ENCODE data around the gene PRPH. TPM values are rescaled to one million over a fixed set of nuclear protein-coding genes. Genes with fewer than 3 reads are reported as not detected.
A peak's percentile ranks its signal among the peaks of the same experiment; 100 is the strongest.

PRPH gene
- total RNA-seq, 2 experiments from 2014 or later = not detected

GRCh38 chr12:49341777-49342065 is 46.8 kb downstream of the PRPH start:
- Mint-ChIP-seq H3K27me3 (peaks cover 70% of the 10 kb centered on the region), H3K4me1 (peaks cover 47% of the 10 kb centered on the region), H3K36me3 (ENCODE audit: low read depth) (no peaks in the 10 kb centered on the region), H3K9me3 (ENCODE audit: low read depth) (no peaks in the 10 kb centered on the region), H3K4me3 (no peak overlapping the region), H3K27ac (no peak overlapping the region)
- DNase-seq (no peak), ATAC-seq (no peak)
- POLR2A ChIA-PET = interaction anchor here (2.2 kb wide), 1 partner anchor 19 kb away, joined by 11 read pairs; the partner anchor contains the start of gene TROAP
- CTCF ChIA-PET = interaction anchor here (0.6 to 3.8 kb wide), 21 partner anchors 8 to 364 kb away, joined by 3 to 74 read pairs (median 9); partner anchors contain the start of genes PRPH, SPATS2 and TROAP
- intact Hi-C loops (cut with DNase I, micrococcal nuclease) = loop anchor here (1.0 to 2.0 kb wide), 6 partner anchors 18 to 76 kb away; partner anchors contain the start of genes TROAP (in 1 of the 2) and TUBA1C (in 1 of the 2)

GRCh38 chr12:49342066-49342913 is 47.3 kb downstream of the PRPH start:
- ATAC-seq (peak; percentile 81), DNase-seq (peak; percentile 92)
- Mint-ChIP-seq H3K4me3 (peak overlapping the region; percentile 47), H3K9me3 (ENCODE audit: low read depth) (no peaks in the 10 kb centered on the region), H3K4me1 (peaks cover 47% of the 10 kb centered on the region), H3K27ac (no peak overlapping the region), H3K36me3 (ENCODE audit: low read depth) (no peaks in the 10 kb centered on the region), H3K27me3 (peaks cover 71% of the 10 kb centered on the region)
- intact Hi-C loops (cut with DNase I, micrococcal nuclease) = loop anchor here (1.0 to 2.0 kb wide), 6 partner anchors 19 to 77 kb away; partner anchors contain the start of genes TROAP (in 1 of the 2) and TUBA1C (in 1 of the 2)
- ChIA-PET POLR2A (interaction anchor here (2.2 kb wide), 1 partner anchor 20 kb away, joined by 11 read pairs; the partner anchor contains the start of gene TROAP), CTCF (interaction anchor here (0.6 to 3.8 kb wide), 30 partner anchors 9 to 424 kb away, joined by 3 to 74 read pairs (median 6); partner anchors contain the start of genes PRPH, SPATS2 and TROAP)

DNA sequence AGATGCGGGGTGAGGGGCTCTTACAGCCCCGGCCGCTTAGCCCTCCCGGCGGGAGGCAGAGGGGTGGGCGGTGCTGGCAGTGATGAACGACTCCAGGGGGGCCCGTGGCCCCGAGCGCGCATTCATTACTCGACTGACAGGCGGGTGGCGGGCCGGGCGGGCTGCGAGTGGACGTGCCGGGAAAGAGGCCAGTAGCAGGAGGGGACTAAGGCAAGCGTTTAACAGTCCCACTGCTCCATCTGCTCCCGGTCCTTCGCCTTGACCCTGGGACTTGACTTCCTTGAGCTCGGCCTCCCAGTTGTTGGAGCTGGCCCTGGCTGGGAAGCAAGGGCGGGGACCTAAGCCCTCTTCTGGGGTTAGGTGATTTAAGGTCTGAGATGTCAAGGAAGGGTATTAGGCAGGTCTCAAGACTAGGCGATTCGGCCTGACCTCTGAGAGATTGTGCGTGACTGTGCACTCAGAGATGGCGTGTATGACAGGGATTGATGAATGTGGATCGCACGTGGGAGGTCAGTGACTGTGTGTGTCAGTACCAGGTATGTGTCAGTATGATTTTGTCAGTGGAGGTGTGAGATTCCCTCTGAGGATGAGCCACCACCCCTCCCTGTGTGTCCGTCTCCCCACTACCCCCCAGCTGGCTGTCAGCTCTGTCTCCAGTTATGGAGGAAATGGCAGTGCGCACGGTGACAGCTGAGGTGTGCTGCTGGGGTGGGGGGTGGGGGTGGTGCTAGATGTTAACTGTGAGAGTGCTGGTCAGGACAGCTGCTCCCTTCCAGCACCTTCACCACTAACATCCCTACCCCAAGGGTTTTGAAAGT is 48.2 kb downstream of the PRPH start:
- peak; percentile 65 for ATAC-seq
- peaks cover 41% of the 10 kb centered on the region for H3K4me1 Mint-ChIP-seq
- H3K36me3 Mint-ChIP-seq (ENCODE audit: low read depth) = no peaks in the 10 kb centered on the region
- POLR2A ChIA-PET = interaction anchor here (0.6 to 2.2 kb wide), 3 partner anchors 11 to 211 kb away, joined by 3 to 11 read pairs (median 4); partner anchors contain the start of gene TROAP
- H3K27ac Mint-ChIP-seq = no peak overlapping the region
- DNase-seq = peak; percentile 75
- CTCF ChIA-PET = interaction anchor here (0.6 to 3.8 kb wide), 28 partner anchors 9 to 563 kb away, joined by 3 to 74 read pairs (median 6); partner anchors contain the start of genes PRPH, SPATS2 and TROAP
- H3K27me3 Mint-ChIP-seq = peaks cover 66% of the 10 kb centered on the region
- H3K9me3 Mint-ChIP-seq (ENCODE audit: low read depth) = no peaks in the 10 kb centered on the region
- intact Hi-C loops (cut with DNase I, micrococcal nuclease) = loop anchor here (1.0 to 2.0 kb wide), 6 partner anchors 20 to 78 kb away; partner anchors contain the start of genes TROAP (in 1 of the 2) and TUBA1C (in 1 of the 2)
- peak overlapping the region; percentile 47 for H3K4me3 Mint-ChIP-seq

DNA sequence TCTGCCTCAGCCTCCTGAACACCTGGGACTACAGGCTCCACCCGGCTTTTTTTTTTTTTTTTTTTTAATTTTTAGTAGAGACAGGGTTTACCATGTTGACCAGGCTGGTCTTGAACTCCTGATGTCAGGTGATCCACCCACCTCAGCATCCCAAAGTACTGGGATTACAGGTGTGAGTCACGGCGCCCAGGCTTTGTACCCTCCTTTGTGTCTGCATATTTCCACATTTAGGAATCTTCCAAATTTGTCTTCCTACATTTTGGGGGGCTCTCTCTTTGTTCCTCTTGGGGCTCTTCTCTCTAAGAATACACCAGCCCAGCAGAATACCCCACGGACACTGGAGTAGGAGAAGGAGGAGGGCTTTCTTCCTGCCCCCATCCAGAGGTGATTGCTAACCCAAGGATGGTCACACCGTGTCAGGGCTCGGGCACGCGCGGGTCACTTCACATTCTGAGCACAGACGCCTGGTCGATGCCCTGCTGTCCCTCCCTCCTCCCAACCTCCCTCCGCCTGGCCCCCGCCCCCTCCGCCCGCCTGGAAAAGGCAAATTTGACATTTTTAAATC is 49.6 kb downstream of the PRPH start:
- Mint-ChIP-seq H3K4me1 (peaks cover 41% of the 10 kb centered on the region), H3K36me3 (ENCODE audit: low read depth) (no peaks in the 10 kb centered on the region), H3K27me3 (peaks cover 62% of the 10 kb centered on the region), H3K9me3 (ENCODE audit: low read depth) (no peaks in the 10 kb centered on the region), H3K27ac (no peak overlapping the region), H3K4me3 (no peak overlapping the region)
- ChIA-PET CTCF (interaction anchor here (1.0 to 3.8 kb wide), 3 partner anchors 14 to 359 kb away, joined by 3 to 74 read pairs (median 19); partner anchors contain the start of gene PRPH), POLR2A (no interaction called here)
- ATAC-seq (no peak), DNase-seq (no peak)
- intact Hi-C loops (cut with DNase I, micrococcal nuclease) = loop anchor here in 1 of 2 experiments (5.0 kb wide), 1 partner anchor 367 kb away; the partner anchor contains the start of gene WNT1

DNA sequence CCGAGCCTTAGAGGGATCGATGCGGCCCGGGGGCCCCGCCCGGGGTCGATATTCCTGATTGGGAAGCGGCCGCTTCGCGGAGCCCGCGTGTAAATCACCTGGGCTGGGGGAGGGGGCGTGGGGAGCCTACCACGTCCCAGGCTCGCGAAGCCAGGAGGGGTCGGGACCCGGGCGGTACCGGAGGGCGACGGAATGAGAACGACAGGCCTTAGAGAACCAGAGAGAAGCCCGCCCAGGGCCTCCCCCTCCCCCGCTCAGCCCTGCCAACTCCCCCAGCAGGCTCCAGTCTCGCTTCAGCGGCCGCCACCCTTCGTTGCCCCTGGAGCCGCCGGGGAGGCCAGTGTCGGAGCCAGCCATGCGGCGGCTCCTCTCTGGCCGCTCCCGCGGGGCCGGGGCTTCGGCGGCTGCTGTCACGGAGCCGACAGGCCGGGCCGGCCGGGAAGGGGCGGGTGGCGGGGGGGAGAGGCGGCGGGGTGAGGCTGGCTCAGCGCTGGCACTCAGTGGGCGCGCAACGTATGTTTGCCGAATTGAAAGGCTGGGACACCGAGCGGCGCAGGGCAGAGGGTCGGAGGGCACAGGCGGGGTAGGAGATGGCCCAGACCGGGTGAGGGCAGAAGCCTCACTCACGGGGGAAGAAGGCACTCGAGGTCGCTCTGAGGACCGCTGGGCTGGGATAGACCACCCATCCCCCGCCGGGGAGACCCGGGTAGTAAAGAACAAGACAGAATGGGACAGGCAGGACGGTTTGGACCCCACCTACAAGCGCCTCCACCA is 50.3 kb downstream of the PRPH start:
- intact Hi-C loops (cut with DNase I, micrococcal nuclease) = loop anchor here in 1 of 2 experiments (5.0 kb wide), 1 partner anchor 368 kb away; the partner anchor contains the start of gene WNT1
- CTCF ChIA-PET = interaction anchor here (0.7 to 9.4 kb wide), 5 partner anchors 12 to 169 kb away, joined by 3 to 168 read pairs (median 54); partner anchors contain the start of genes PRPH and SPATS2
- H3K27ac Mint-ChIP-seq = no peak overlapping the region
- ATAC-seq = no peak
- POLR2A ChIA-PET = no interaction called here
- H3K36me3 Mint-ChIP-seq (ENCODE audit: low read depth) = no peaks in the 10 kb centered on the region
- no peaks in the 10 kb centered on the region for H3K9me3 Mint-ChIP-seq (ENCODE audit: low read depth)
- H3K4me3 Mint-ChIP-seq = peak overlapping the region; percentile 23
- peaks cover 57% of the 10 kb centered on the region for H3K27me3 Mint-ChIP-seq
- H3K4me1 Mint-ChIP-seq = peaks cover 41% of the 10 kb centered on the region
- peak; percentile 46 for DNase-seq

GRCh38 chr12:49345825-49346658 is 51.1 kb downstream of the PRPH start:
- intact Hi-C loops (cut with DNase I, micrococcal nuclease) = loop anchor here in 1 of 2 experiments (1.0 to 5.0 kb wide), 2 partner anchors 255 to 369 kb away; partner anchors contain the start of gene WNT1
- ATAC-seq = no peak
- POLR2A ChIA-PET = interaction anchor here (1.4 kb wide), 1 partner anchor 21 kb away, joined by 6 read pairs; the partner anchor contains the start of gene SPATS2
- Mint-ChIP-seq H3K27ac (no peak overlapping the region), H3K27me3 (peaks cover 56% of the 10 kb centered on the region), H3K4me1 (peaks cover 41% of the 10 kb centered on the region), H3K9me3 (ENCODE audit: low read depth) (no peaks in the 10 kb centered on the region), H3K4me3 (peak overlapping the region; percentile 29), H3K36me3 (ENCODE audit: low read depth) (no peaks in the 10 kb centered on the region)
- no peak for DNase-seq
- CTCF ChIA-PET = interaction anchor here (0.7 to 9.4 kb wide), 11 partner anchors 11 to 169 kb away, joined by 3 to 168 read pairs (median 20); partner anchors contain the start of genes PRPH, SPATS2 and TROAP

GRCh38 chr12:49346659-49347310 is 51.8 kb downstream of the PRPH start, which contains the start of gene DNAJC22:
TSS of gene DNAJC22 (plus strand) at chr12:49346888. CDS start at chr12:49348873, 1,985 bp downstream.
- POLR2A ChIA-PET = interaction anchor here (1.4 kb wide), 1 partner anchor 20 kb away, joined by 6 read pairs; the partner anchor contains the start of gene SPATS2
- intact Hi-C loops (cut with DNase I, micrococcal nuclease) = loop anchor here in 1 of 2 experiments (1.0 to 5.0 kb wide), 3 partner anchors 58 to 369 kb away; partner anchors contain the start of gene WNT1

GRCh38 chr12:49347311-49348193 is 52.6 kb downstream of the PRPH start:
- Mint-ChIP-seq H3K36me3 (ENCODE audit: low read depth) (no peaks in the 10 kb centered on the region), H3K4me3 (peak overlapping the region; percentile 29), H3K27ac (no peak overlapping the region), H3K27me3 (peaks cover 54% of the 10 kb centered on the region), H3K9me3 (ENCODE audit: low read depth) (no peaks in the 10 kb centered on the region), H3K4me1 (peaks cover 40% of the 10 kb centered on the region)
- peak; percentile 67 for ATAC-seq
- peak; percentile 84 for DNase-seq
- intact Hi-C loops (cut with DNase I, micrococcal nuclease) = loop anchor here in 1 of 2 experiments (1.0 to 5.0 kb wide), 2 partner anchors 59 to 370 kb away; partner anchors contain the start of gene WNT1
- POLR2A ChIA-PET = interaction anchor here (0.6 kb wide), 1 partner anchor 19 kb away, joined by 3 read pairs; the partner anchor contains the start of gene SPATS2
- CTCF ChIA-PET = interaction anchor here (0.5 to 9.4 kb wide), 62 partner anchors 9 to 900 kb away, joined by 3 to 168 read pairs (median 4); partner anchors contain the start of genes C1QL4, PRPH, SPATS2 and TROAP

More at GRCh38 chr12:49346659-49347310, 51.8 kb downstream of the PRPH start, which contains the start of gene DNAJC22:
- no peaks in the 10 kb centered on the region for H3K9me3 Mint-ChIP-seq (ENCODE audit: low read depth)
- peak within 1 kb of the TSS; percentile 29 for H3K4me3 Mint-ChIP-seq
- peaks cover 41% of the 10 kb centered on the region for H3K4me1 Mint-ChIP-seq
- H3K36me3 Mint-ChIP-seq (ENCODE audit: low read depth) = no peaks in the 10 kb centered on the region
- CTCF ChIA-PET = interaction anchor here (0.6 to 9.4 kb wide), 31 partner anchors 11 to 363 kb away, joined by 3 to 168 read pairs (median 5); partner anchors contain the start of genes PRPH, SPATS2 and TROAP
- ATAC-seq = no peak
- peak; percentile 64 for DNase-seq
- H3K27ac Mint-ChIP-seq = no peak within 1 kb of the TSS
- peaks cover 52% of the 10 kb centered on the region for H3K27me3 Mint-ChIP-seq

All from activated CD4-positive, alpha-beta T cell treated with anti-CD3 and anti-CD28 coated beads for 36 hours (primary cell).